Upper lobe of left lung (tissue), 6 donors: ENCODE measurements around the gene VAT1. TPM values are rescaled to one million over a fixed set of nuclear protein-coding genes. Genes with fewer than 3 reads are reported as not detected.
"Not testable (repeated sequence)": the region's sequence is repeated elsewhere in the genome, so short reads cannot be mapped to it uniquely, and the experiment has no call there.

Experiments used
- ATAC-seq, 2 donors: fragments of 200-7000 bp; cut with Tn5 transposase; one replicate each; pipeline ENCODE4 v1.9.1; 2022; ENCODE audit warnings: mild to moderate bottlenecking in 2 of 2, moderate library complexity in 2 of 2; ENCODE audit not compliant: low FRiP score in 2 of 2
- DNase-seq, 2 donors: peaks; one replicate each; pipeline ENCODE4 v3.0.0-alpha.2; 2019 to 2020
- H3K27ac ChIP-seq, 4 donors: fragments of 200-600 bp; sonication (generic); one replicate each; pipeline ENCODE4 v1.5.1; 2016 to 2019
- H3K27me3 ChIP-seq, 4 donors: fragments of 200-600 bp; sonication (generic); one replicate each; pipeline ENCODE4 v1.5.1; 2017 to 2019
- H3K36me3 ChIP-seq, 4 donors: fragments of 200-600 bp; sonication (generic); one replicate each; pipeline ENCODE4 v1.5.1; 2016 to 2019
- H3K4me1 ChIP-seq, 4 donors: fragments of 200-600 bp; sonication (generic); one replicate each; pipeline ENCODE4 v1.5.1; 2018 to 2019
- H3K4me3 ChIP-seq, 4 donors: fragments of 200-600 bp; sonication (generic); one replicate each; pipeline ENCODE4 v1.5.1; 2017 to 2019; ENCODE audit warnings: mild to moderate bottlenecking in 2 of 4, moderate library complexity in 1 of 4
- H3K9me3 ChIP-seq, 4 donors: fragments of 200-600 bp; sonication (generic); one replicate each; pipeline ENCODE4 v1.5.1; 2018 to 2019
- EP300 ChIP-seq, 4 donors: sonication (generic); formaldehyde crosslinking; IDR thresholded peaks; one replicate each; pipeline ENCODE4 v1.5.1; 2017; ENCODE audit warnings: antibody characterized with exemption in 4 of 4, control low read depth in 2 of 4
- POLR2A ChIP-seq, 4 donors: fragments of 450-650 bp; IDR thresholded peaks; one replicate each; pipeline ENCODE4 v1.5.1; 2016 to 2017; ENCODE audit warnings: antibody characterized with exemption in 4 of 4, mild to moderate bottlenecking in 2 of 4
- POLR2AphosphoS5 ChIP-seq, 2 donors: sonication (generic); formaldehyde crosslinking; IDR thresholded peaks; one replicate each; pipeline ENCODE4 v1.5.1; 2017; ENCODE audit warnings: antibody characterized with exemption in 2 of 2
- WGBS, 2 donors: methylation state at CpG; one replicate each; pipeline ENCODE4 v1.1.5; 2017 to 2018; 5-methylcytosine and 5-hydroxymethylcytosine counted together
- total RNA-seq, 6 donors: library from RNA; depleted of rRNA in 4 of 6; stranded (reverse); fragments of >200 nt in 4 of 6; gene quantifications; one replicate each; pipeline versions ENCODE4 v1.1.0 to v1.2.1, GENCODE V29; 2016 to 2021
- TF ChIP-seq, protein P1 (sequence below), 6 experiments: fragments of 450-650 bp in 4 of 6; fragments of 200-600 bp in 2 of 6; sonication (generic) in 2 of 6; IDR thresholded peaks; one replicate each; pipeline ENCODE4 v1.5.1; 2016 to 2019; ENCODE audit warnings: antibody characterized with exemption in 6 of 6
- donor health status: DM: no; HTN: no; CAD: no; lungs with moderate emphysema.
- donor health status: DM: no; HTN: yes; CAD: no; lungs with severe emphysema.

The VAT1 gene
- total RNA-seq, 6 donors from 2014 or later = 122 to 343 (median 222) TPM

GRCh38 chr17:43068570-43069367 lies 46.6 kb upstream of the VAT1 start:
- Histone ChIP-seq H3K27me3 (no peaks in the 10 kb centered on the region), H3K36me3 (no peaks in the 10 kb centered on the region), H3K4me1 (no peaks in the 10 kb centered on the region), H3K9me3 (no peaks in the 10 kb centered on the region), H3K27ac (no peak overlapping the region), H3K4me3 (no peak overlapping the region)
- DNase-seq = no peak
- TF ChIP-seq POLR2AphosphoS5 (IDR thresholded peaks at IDR 0.05) (no peak), POLR2A (IDR thresholded peaks at IDR 0.05) (no peak)
- TF ChIP-seq, protein P1, sequence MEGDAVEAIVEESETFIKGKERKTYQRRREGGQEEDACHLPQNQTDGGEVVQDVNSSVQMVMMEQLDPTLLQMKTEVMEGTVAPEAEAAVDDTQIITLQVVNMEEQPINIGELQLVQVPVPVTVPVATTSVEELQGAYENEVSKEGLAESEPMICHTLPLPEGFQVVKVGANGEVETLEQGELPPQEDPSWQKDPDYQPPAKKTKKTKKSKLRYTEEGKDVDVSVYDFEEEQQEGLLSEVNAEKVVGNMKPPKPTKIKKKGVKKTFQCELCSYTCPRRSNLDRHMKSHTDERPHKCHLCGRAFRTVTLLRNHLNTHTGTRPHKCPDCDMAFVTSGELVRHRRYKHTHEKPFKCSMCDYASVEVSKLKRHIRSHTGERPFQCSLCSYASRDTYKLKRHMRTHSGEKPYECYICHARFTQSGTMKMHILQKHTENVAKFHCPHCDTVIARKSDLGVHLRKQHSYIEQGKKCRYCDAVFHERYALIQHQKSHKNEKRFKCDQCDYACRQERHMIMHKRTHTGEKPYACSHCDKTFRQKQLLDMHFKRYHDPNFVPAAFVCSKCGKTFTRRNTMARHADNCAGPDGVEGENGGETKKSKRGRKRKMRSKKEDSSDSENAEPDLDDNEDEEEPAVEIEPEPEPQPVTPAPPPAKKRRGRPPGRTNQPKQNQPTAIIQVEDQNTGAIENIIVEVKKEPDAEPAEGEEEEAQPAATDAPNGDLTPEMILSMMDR (IDR thresholded peaks at IDR 0.05) = no peak
- ATAC-seq = no peak
- 89 to 94% methylated on average over 6 of the region's 6 CpGs for WGBS, 2 donors

- DNase-seq (no peak), ATAC-seq (no peak)
- Histone ChIP-seq H3K27me3 (no peaks in the 10 kb centered on the region), H3K4me1 (no peaks in the 10 kb centered on the region), H3K27ac (no peak overlapping the region), H3K9me3 (no peaks in the 10 kb centered on the region), H3K36me3 (peaks cover 0 to 2% (median 0%) of the 10 kb centered on the region in 4 donors), H3K4me3 (no peak overlapping the region)
- 90 to 96% methylated on average over 10 of the region's 10 CpGs for WGBS, 2 donors
- no peak for TF ChIP-seq POLR2A (IDR thresholded peaks at IDR 0.05)
- TF ChIP-seq, protein P1 (IDR thresholded peaks at IDR 0.05) = no peak
- TF ChIP-seq EP300 (IDR thresholded peaks at IDR 0.05) = no peak
- TF ChIP-seq POLR2AphosphoS5 (IDR thresholded peaks at IDR 0.05) = no peak
These were observed 40.9 kb upstream of the VAT1 start for GRCh38 chr17:43062984-43063638.

- no peak overlapping the region for H3K27ac ChIP-seq
- TF ChIP-seq, protein P1 (IDR thresholded peaks at IDR 0.05) = no peak
- TF ChIP-seq EP300 (IDR thresholded peaks at IDR 0.05) (no peak), POLR2A (IDR thresholded peaks at IDR 0.05) (no peak), POLR2AphosphoS5 (IDR thresholded peaks at IDR 0.05) (no peak)
- DNase-seq (no peak), ATAC-seq (no peak)
- H3K4me3 ChIP-seq = no peak overlapping the region
- no peaks in the 10 kb centered on the region for H3K36me3 ChIP-seq
- H3K27me3 ChIP-seq = no peaks in the 10 kb centered on the region
- no peaks in the 10 kb centered on the region for H3K4me1 ChIP-seq
- H3K9me3 ChIP-seq = no peaks in the 10 kb centered on the region
- 75 to 89% methylated on average over 7 of the region's 7 CpGs for WGBS, 2 donors
These were observed 33.9 kb upstream of the VAT1 start for GRCh38 chr17:43056051-43056450.

DNA sequence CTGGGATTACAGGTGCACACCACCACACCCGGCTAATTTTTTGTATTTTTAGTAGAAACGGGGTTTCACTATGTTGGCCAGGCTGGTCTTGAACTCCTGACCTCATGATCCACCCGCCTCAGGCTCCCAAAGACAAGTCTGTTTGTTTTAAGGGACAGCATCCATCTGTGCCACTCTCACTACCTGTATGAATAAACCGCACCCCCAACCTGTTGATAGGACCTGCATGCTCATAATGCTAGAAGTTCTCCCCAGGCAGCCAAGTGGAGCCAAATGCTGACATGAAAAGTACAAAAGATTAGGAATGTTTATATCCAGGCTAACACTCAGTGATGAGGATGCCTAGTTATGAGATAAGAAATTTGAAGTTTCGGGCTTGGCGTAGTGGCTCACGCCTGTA lies 30.8 kb upstream of the VAT1 start:
- not testable (repeated sequence) for H3K27ac ChIP-seq, H3K9me3 ChIP-seq, H3K4me3 ChIP-seq, DNase-seq, ATAC-seq, H3K27me3 ChIP-seq, H3K36me3 ChIP-seq, H3K4me1 ChIP-seq
- WGBS, 2 donors = 98 to 99% methylated on average over 7 of the region's 7 CpGs

- no peaks in the 10 kb centered on the region for H3K36me3 ChIP-seq
- no peaks in the 10 kb centered on the region for H3K4me1 ChIP-seq
- 91 to 95% methylated on average over 1 of the region's 1 CpG for WGBS, 2 donors
- H3K9me3 ChIP-seq = no peaks in the 10 kb centered on the region
- ATAC-seq = no peak
- no peak overlapping the region for H3K27ac ChIP-seq
- H3K4me3 ChIP-seq = no peak overlapping the region
- no peaks in the 10 kb centered on the region for H3K27me3 ChIP-seq
- TF ChIP-seq, protein P1 (IDR thresholded peaks at IDR 0.05) = no peak
- TF ChIP-seq POLR2AphosphoS5 (IDR thresholded peaks at IDR 0.05) = no peak
- no peak for TF ChIP-seq EP300 (IDR thresholded peaks at IDR 0.05)
- no peak for TF ChIP-seq POLR2A (IDR thresholded peaks at IDR 0.05)
- DNase-seq = no peak
These were observed 29.8 kb upstream of the VAT1 start for GRCh38 chr17:43051969-43052368.
